GM18502 (cell line): Measurements from ENCODE around the gene IQCC.

Experiments
- ATAC-seq: cut with Tn5 transposase; IDR thresholded peaks from one replicate; pipeline ENCODE4 v1.9.1; 2021; ENCODE audit warnings: mild to moderate bottlenecking; ENCODE audit not compliant: unreplicated experiment, poor library complexity

Gene IQCC

DNA sequence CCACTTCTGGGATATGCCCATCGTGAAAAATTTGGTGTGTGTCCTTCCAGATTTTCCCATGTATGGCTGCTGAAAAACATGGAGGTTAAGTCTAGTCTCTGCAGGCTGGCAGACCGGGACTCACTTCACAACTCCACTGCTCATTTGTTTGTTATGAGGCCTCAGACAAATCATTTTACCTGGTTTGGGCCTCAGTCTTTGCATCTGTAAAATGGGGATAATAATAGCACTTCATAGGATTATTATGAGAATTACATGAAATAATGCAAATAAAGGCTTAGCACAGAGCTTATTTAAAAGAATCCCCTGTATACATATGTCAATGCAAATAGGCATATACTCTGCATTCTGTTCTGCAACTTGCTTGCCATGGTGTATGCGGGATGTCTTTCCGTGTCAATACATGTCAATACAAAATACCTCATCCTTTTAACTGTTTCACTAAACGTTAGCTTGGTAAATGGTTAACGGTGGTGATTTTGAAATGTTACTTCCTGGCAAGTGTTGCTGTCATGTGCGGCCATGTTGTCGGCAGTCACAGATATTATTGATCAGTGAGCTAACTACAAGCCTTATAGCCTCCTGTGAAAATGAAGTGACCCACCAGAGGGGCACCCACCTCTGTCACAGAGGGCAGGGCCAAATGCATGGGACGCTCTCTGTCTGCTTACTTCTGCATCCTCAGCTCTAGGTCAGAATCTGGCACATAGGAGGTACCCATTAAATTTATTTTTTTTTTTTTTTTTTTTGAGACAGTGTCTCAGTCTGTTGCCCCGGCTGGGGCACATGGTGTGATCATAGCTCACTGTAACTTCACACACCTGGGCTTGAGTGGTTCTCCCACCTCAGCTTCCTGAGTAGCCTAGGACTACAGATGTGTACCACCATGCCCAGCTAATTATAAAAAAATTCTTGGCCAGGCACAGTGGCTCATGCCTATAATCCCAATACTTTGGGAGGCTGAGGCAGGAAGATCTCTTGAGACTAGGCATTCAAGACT, 49.9 kb downstream of the IQCC start:
- ATAC-seq: no peak

DNA sequence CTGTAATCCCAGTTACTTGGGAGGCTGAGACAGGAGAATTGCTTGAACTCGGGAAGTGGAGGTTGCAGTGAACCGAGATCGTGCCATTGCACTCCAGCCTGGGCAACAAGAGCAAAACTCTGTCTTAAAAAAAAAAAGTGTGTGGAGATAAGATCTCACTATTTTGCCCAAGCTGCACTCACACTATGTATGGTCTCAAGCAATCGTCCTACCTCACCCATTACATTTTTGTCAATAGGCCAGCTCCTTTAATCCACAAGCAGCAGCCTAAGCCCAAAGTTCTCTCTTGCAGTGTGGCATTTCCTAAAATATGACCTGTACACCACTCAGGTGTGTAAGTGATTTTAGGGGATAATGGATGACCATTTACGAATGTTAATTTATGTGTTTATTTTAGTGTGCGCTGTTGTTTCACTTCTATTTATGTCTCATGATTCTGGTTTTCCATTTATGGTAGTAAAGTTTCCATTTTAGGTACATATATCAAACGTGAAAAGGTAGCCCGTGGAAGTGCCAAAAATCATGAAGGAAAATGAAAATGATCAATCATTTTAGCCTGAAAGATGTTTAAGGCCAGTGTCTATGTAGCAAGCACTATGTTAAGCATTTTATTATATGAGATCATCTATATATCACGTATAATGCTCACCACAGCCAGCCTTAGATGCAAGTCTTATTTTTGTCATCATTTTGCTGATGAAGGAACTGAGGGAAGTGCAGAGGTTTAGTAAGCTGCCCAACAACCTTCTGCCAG, 51.2 kb downstream of the IQCC start:
- ATAC-seq: no peak

DNA sequence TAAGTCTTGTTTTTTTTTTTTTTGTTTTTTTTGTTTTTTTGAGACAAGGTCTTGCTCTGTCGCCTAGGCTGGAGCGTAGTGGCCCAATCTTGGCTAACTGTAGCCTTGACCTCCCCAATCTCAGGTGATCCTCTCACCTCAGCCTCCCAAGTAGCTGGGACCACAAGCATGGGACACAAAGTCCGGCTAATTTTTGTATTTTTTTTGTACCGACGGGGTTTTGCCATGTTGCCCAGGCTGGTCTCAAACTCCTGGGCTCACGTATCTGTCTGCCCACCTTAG, 51.7 kb downstream of the IQCC start:
- no peak for ATAC-seq
